Measurements from ENCODE around the gene ACBD6.

GRCh38 chr1:180433873-180434272, 68.5 kb downstream of the ACBD6 start:
- TF ChIP-seq, protein P1, sequence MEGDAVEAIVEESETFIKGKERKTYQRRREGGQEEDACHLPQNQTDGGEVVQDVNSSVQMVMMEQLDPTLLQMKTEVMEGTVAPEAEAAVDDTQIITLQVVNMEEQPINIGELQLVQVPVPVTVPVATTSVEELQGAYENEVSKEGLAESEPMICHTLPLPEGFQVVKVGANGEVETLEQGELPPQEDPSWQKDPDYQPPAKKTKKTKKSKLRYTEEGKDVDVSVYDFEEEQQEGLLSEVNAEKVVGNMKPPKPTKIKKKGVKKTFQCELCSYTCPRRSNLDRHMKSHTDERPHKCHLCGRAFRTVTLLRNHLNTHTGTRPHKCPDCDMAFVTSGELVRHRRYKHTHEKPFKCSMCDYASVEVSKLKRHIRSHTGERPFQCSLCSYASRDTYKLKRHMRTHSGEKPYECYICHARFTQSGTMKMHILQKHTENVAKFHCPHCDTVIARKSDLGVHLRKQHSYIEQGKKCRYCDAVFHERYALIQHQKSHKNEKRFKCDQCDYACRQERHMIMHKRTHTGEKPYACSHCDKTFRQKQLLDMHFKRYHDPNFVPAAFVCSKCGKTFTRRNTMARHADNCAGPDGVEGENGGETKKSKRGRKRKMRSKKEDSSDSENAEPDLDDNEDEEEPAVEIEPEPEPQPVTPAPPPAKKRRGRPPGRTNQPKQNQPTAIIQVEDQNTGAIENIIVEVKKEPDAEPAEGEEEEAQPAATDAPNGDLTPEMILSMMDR (IDR thresholded peaks at IDR 0.05), result no peak
- no peak for TF ChIP-seq POLR2A (IDR thresholded peaks at IDR 0.05)
